A549 (cell line): ENCODE measurements around the gene SRPK1. TPM values are rescaled to one million over a fixed set of nuclear protein-coding genes. Genes with fewer than 3 reads are reported as not detected.

ENCODE experiments used
- ATAC-seq, 2 experiments: fragments of 200-7000 bp in 1 of 2; fragments of >200 bp in 1 of 2; cut with Nextera tagmentation in 1 of 2; cut with Tn5 transposase in 1 of 2; 3 replicates each; pipeline versions ENCODE4 v1.8.0 to v1.9.1; 2018 to 2020; ENCODE audit warnings: mild to moderate bottlenecking in 1 of 2, moderate library complexity in 1 of 2
- CTCF ChIA-PET: fragments of 300-600 bp; sonication (Branson Sonifier 250); formaldehyde crosslinking; extraction: SDS; loops from one replicate; lab custom pipeline; 2021; ENCODE audit warnings: antibody characterized with exemption, inconsistent platforms; lab: Yijun Ruan, JAX
- POLR2A ChIA-PET: fragments of 350-600 bp; formaldehyde crosslinking; extraction: SDS; loops from one replicate; lab custom pipeline; 2021; ENCODE audit warnings: antibody characterized with exemption, inconsistent platforms; lab: Yijun Ruan, JAX
- DNase-seq, 2 experiments: peaks; one replicate each; pipeline versions ENCODE4 v3.0.0 to v3.0.0-alpha.2; 2011 to 2016; ENCODE audit warnings: low read depth in 1 of 2, low spot score in 1 of 2
- FAIRE-seq: peaks from 2 replicates; lab custom pipeline; 2011; peaks lifted over from hg19 to GRCh38; lab: Jason Lieb, UNC
- H3K27ac ChIP-seq, 2 experiments: fragments of >200 bp; sonication (Bioruptor Twin); formaldehyde crosslinking; 3 replicates each; pipeline ENCODE4 v1.5.1; 2016 to 2017
- H3K4me1 ChIP-seq: fragments of >200 bp; sonication (Bioruptor Twin); formaldehyde crosslinking; 3 replicates; pipeline ENCODE4 v1.6.1; 2016
- H3K4me2 ChIP-seq: fragments of >200 bp; sonication (Bioruptor Twin); formaldehyde crosslinking; 3 replicates; pipeline ENCODE4 v1.6.1; 2016
- H3K4me3 ChIP-seq: fragments of >200 bp; sonication (Bioruptor Twin); formaldehyde crosslinking; 3 replicates; pipeline ENCODE4 v1.5.1; 2016
- H3K9me3 ChIP-seq: fragments of >200 bp; sonication (Bioruptor Twin); formaldehyde crosslinking; 3 replicates; pipeline ENCODE4 v1.6.1; 2016
- CBX8 ChIP-seq: fragments of 200-600 bp; sonication (generic); IDR thresholded peaks from 2 replicates; pipeline ENCODE4 v1.6.1; 2016
- CEBPB ChIP-seq, 2 experiments: fragments of >200 bp in 1 of 2; sonication (Bioruptor Twin) in 1 of 2; formaldehyde crosslinking in 1 of 2; IDR thresholded peaks; 2 replicates each; pipeline ENCODE4 v1.6.1; 2012 to 2016
- CHD4 ChIP-seq: fragments of 200-600 bp; sonication (generic); IDR thresholded peaks from 2 replicates; pipeline ENCODE4 v1.6.1; 2016; ENCODE audit warnings: antibody characterized with exemption, mild to moderate bottlenecking, borderline replicate concordance
- EHF ChIP-seq: fragments of 250-450 bp; sonication (Bioruptor Pico); IDR thresholded peaks from 2 replicates; pipeline ENCODE4 v1.5.0; 2020; ENCODE audit warnings: mild to moderate bottlenecking
- ESRRA ChIP-seq: fragments of 150-350 bp; IDR thresholded peaks from 2 replicates; pipeline ENCODE4 v1.6.1; 2014; ENCODE audit warnings: mild to moderate bottlenecking, low read length, borderline replicate concordance
- FOSB ChIP-seq: fragments of 250-450 bp; sonication (Bioruptor Pico); IDR thresholded peaks from 2 replicates; pipeline ENCODE4 v1.5.0; 2020; ENCODE audit warnings: mild to moderate bottlenecking, moderate library complexity
- FOSL2 ChIP-seq, 2 experiments: fragments of 450-650 bp in 1 of 2; fragments of >200 bp in 1 of 2; sonication (Bioruptor Twin) in 1 of 2; formaldehyde crosslinking; IDR thresholded peaks; 2 replicates each; pipeline versions ENCODE4 v1.5.0 to v1.6.1; 2016 to 2020; ENCODE audit warnings: mild to moderate bottlenecking in 1 of 2, moderate library complexity in 1 of 2
- HDAC2 ChIP-seq: fragments of 200-600 bp; sonication (generic); IDR thresholded peaks from 2 replicates; pipeline ENCODE4 v1.6.1; 2016
- JUN ChIP-seq, 2 experiments: fragments of >200 bp; sonication (Bioruptor Twin); formaldehyde crosslinking; IDR thresholded peaks; 2 replicates in 1 of 2; 3 replicates in 1 of 2; pipeline ENCODE4 v1.6.1; 2016 to 2017
- JUNB ChIP-seq: fragments of >200 bp; sonication (Bioruptor Twin); formaldehyde crosslinking; IDR thresholded peaks from 2 replicates; pipeline ENCODE4 v1.6.1; 2016
- KDM1A ChIP-seq: fragments of 200-600 bp; sonication (generic); IDR thresholded peaks from 2 replicates; pipeline ENCODE4 v1.6.1; 2016; ENCODE audit warnings: low read depth, mild to moderate bottlenecking
- KDM5A ChIP-seq: fragments of 200-600 bp; sonication (generic); IDR thresholded peaks from 2 replicates; pipeline ENCODE4 v1.6.1; 2016; ENCODE audit warnings: antibody characterized with exemption, mild to moderate bottlenecking
- MAZ ChIP-seq: fragments of 150-350 bp; IDR thresholded peaks from 2 replicates; pipeline ENCODE4 v1.6.1; 2014; ENCODE audit warnings: antibody characterized with exemption, low read depth, low read length, borderline replicate concordance
- NPAS2 ChIP-seq: fragments of 250-450 bp; sonication (Bioruptor Pico); IDR thresholded peaks from 2 replicates; pipeline ENCODE4 v1.8.0; 2022; ENCODE audit warnings: mild to moderate bottlenecking, moderate library complexity, borderline replicate concordance
- POLR2A ChIP-seq: IDR thresholded peaks from 2 replicates; pipeline ENCODE4 v1.6.1; 2012; ENCODE audit warnings: mild to moderate bottlenecking, low read length
- RARB ChIP-seq: fragments of 250-450 bp; sonication (Bioruptor Pico); IDR thresholded peaks from 2 replicates; pipeline ENCODE4 v1.8.0; 2021; ENCODE audit warnings: mild to moderate bottlenecking, moderate library complexity
- RCOR1 ChIP-seq: fragments of 150-350 bp; IDR thresholded peaks from 2 replicates; pipeline ENCODE4 v1.6.1; 2014; ENCODE audit warnings: antibody characterized with exemption, low read length, low read depth
- RNF2 ChIP-seq: fragments of 200-600 bp; sonication (generic); IDR thresholded peaks from 2 replicates; pipeline ENCODE4 v1.6.1; 2016; ENCODE audit warnings: low read depth, mild to moderate bottlenecking, antibody characterized with exemption, moderate library complexity, borderline replicate concordance
- TFCP2L1 ChIP-seq: fragments of 250-450 bp; sonication (Bioruptor Pico); IDR thresholded peaks from 2 replicates; pipeline ENCODE4 v1.5.0; 2021; ENCODE audit warnings: mild to moderate bottlenecking
- WGBS: methylation state at CpG from one replicate; pipeline ENCODE4 v1.1.6; 2017; ENCODE audit errors: missing lambda C conversion rate; 5-methylcytosine and 5-hydroxymethylcytosine counted together
- polyA plus RNA-seq, 4 experiments: library from polyadenylated mRNA; depleted of rRNA in 3 of 4; stranded (reverse); fragments of >200 nt; fragmentation: RNase III in 1 of 4; extraction: RNeasy Plus Mini Kit Qiagen cat#74134 plus additional on column Dnase treatment in 1 of 4; gene quantifications; 2 replicates in 3 of 4; 3 replicates in 1 of 4; pipeline ENCODE4 v1.2.3, GENCODE V29; 2011 to 2017
- TF ChIP-seq, protein P1 (sequence below): fragments of 150-350 bp; IDR thresholded peaks from 2 replicates; pipeline ENCODE4 v1.6.1; 2014; ENCODE audit warnings: low read depth, mild to moderate bottlenecking, low read length
- TF ChIP-seq, protein P2 (sequence below): IDR thresholded peaks from 2 replicates; pipeline ENCODE4 v1.6.1; 2012
- TF ChIP-seq, protein P3 (sequence below): IDR thresholded peaks from 2 replicates; pipeline ENCODE4 v1.6.1; 2012; ENCODE audit warnings: low read depth, borderline replicate concordance
- TF ChIP-seq, protein P4 (sequence below): fragments of 250-450 bp; sonication (Bioruptor Pico); IDR thresholded peaks from 2 replicates; pipeline ENCODE4 v1.5.0; 2020; ENCODE audit warnings: low read depth, mild to moderate bottlenecking, moderate library complexity
- TF ChIP-seq, protein P5 (sequence below): fragments of >200 bp; sonication (Bioruptor Twin); formaldehyde crosslinking; IDR thresholded peaks from 3 replicates; pipeline ENCODE4 v1.6.1; 2016
- TF ChIP-seq, protein P6 (sequence below): fragments of 250-450 bp; sonication (Bioruptor Pico); IDR thresholded peaks from 2 replicates; pipeline ENCODE4 v1.5.0; 2021; ENCODE audit warnings: mild to moderate bottlenecking, moderate library complexity, borderline replicate concordance
- TF ChIP-seq, protein P7 (sequence below): fragments of 200-600 bp; sonication (generic); IDR thresholded peaks from 2 replicates; pipeline ENCODE4 v1.6.1; 2016; ENCODE audit warnings: antibody characterized with exemption, mild to moderate bottlenecking, moderate library complexity

Gene SRPK1
- polyA plus RNA-seq, 2 of the 4 experiments (the other 2 are of a cell fraction) = 46.9 to 65.9 TPM

DNA sequence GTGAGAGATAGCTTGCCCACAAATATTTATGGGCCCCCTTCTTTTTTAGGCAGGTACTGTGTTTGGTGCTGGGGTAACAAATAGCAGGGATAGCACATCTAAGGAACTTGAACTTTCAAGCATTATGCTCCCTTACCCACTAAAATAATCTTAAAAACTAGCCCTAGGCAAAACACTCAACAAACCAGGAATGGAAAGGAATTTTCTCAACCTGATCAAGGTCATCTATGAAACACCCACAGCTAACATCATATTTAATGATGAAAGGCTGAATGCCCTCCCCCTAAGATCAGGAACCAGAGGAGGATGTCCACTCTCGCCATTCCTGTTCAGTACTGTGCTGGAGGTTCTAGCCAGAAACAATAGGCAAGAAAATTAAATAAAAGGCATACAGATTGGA lies 8.7 kb upstream of the SRPK1 start:
- POLR2A ChIA-PET = no interaction called here
- no peaks in the 10 kb centered on the region for H3K9me3 ChIP-seq
- TF ChIP-seq CBX8 (no peak), TFCP2L1 (CRISPR knock-in tag) (no peak), MAZ (no peak), FOSL2 (IDR thresholded peaks at IDR 0.05) (no peak), FOSL2 (CRISPR knock-in tag; IDR thresholded peaks at IDR 0.05) (no peak), HDAC2 (no peak), RNF2 (no peak), JUN (IDR thresholded peaks at IDR 0.05) (no peak), RCOR1 (no peak), KDM1A (no peak), JUNB (no peak), FOSB (CRISPR knock-in tag) (no peak), CHD4 (no peak)
- TF ChIP-seq, protein P1, sequence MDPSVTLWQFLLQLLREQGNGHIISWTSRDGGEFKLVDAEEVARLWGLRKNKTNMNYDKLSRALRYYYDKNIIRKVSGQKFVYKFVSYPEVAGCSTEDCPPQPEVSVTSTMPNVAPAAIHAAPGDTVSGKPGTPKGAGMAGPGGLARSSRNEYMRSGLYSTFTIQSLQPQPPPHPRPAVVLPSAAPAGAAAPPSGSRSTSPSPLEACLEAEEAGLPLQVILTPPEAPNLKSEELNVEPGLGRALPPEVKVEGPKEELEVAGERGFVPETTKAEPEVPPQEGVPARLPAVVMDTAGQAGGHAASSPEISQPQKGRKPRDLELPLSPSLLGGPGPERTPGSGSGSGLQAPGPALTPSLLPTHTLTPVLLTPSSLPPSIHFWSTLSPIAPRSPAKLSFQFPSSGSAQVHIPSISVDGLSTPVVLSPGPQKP = no peak
- TF ChIP-seq, protein P2, sequence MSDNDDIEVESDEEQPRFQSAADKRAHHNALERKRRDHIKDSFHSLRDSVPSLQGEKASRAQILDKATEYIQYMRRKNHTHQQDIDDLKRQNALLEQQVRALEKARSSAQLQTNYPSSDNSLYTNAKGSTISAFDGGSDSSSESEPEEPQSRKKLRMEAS = no peak
- TF ChIP-seq, protein P3, sequence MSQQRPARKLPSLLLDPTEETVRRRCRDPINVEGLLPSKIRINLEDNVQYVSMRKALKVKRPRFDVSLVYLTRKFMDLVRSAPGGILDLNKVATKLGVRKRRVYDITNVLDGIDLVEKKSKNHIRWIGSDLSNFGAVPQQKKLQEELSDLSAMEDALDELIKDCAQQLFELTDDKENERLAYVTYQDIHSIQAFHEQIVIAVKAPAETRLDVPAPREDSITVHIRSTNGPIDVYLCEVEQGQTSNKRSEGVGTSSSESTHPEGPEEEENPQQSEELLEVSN = no peak
- TF ChIP-seq, protein P4, sequence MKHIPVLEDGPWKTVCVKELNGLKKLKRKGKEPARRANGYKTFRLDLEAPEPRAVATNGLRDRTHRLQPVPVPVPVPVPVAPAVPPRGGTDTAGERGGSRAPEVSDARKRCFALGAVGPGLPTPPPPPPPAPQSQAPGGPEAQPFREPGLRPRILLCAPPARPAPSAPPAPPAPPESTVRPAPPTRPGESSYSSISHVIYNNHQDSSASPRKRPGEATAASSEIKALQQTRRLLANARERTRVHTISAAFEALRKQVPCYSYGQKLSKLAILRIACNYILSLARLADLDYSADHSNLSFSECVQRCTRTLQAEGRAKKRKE (CRISPR knock-in tag) = no peak
- TF ChIP-seq, protein P5, sequence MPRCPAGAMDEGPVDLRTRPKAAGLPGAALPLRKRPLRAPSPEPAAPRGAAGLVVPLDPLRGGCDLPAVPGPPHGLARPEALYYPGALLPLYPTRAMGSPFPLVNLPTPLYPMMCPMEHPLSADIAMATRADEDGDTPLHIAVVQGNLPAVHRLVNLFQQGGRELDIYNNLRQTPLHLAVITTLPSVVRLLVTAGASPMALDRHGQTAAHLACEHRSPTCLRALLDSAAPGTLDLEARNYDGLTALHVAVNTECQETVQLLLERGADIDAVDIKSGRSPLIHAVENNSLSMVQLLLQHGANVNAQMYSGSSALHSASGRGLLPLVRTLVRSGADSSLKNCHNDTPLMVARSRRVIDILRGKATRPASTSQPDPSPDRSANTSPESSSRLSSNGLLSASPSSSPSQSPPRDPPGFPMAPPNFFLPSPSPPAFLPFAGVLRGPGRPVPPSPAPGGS = no peak
- no peak overlapping the region for H3K4me3 ChIP-seq
- H3K4me2 ChIP-seq = no peak overlapping the region
- FAIRE-seq = no peak
- CTCF ChIA-PET = interaction anchor here (1.3 kb wide), 1 partner anchor 165 kb away, joined by 3 read pairs; no protein-coding TSS in a partner anchor
- H3K27ac ChIP-seq = no peak overlapping the region
- 83% methylated on average over 1 of the region's 1 CpG for WGBS
- no peak for DNase-seq
- no peaks in the 10 kb centered on the region for H3K4me1 ChIP-seq
- ATAC-seq = no peak

DNA sequence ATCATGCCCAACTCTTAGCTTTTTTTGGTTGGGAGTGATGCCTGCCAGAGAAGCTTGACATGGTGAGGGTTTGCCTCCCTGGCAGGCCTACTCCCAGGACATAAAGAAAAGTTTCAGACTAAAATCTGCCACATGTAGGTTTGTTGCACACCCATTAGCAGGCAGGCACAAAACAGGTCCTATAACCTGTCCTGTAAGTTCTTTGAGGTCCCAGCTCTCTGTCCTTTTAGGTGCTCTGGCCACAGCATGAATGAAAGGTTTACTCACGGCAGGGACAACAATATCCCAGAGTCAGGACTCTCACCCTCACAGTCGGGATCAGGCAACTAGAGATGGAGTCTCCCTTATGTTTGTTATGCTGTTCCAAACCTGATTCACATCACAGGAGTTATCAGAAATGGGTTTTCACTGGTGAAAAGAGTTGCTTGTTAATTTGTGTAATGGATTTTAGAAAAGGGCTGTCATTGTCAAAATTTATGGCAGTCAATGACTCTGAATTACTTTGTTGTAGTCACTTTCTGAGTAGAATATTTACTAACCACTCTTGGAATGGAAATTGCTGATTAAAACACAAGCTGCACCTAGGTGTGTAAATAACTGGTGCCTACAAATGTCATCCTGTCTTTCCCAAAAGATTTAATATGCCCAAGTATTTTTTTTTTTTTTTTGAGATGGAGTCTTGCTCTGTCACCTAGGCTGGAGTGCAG lies 5.8 kb upstream of the SRPK1 start:
- 65% methylated on average over 2 of the region's 2 CpGs for WGBS
- Histone ChIP-seq H3K4me1 (peaks cover 9% of the 10 kb centered on the region; the same call in 2 of the 3 replicates), H3K27ac (no peak overlapping the region), H3K4me2 (no peak overlapping the region), H3K9me3 (no peaks in the 10 kb centered on the region), H3K4me3 (no peak overlapping the region)
- ChIA-PET CTCF (interaction anchor here (0.7 to 1.6 kb wide), 3 partner anchors 14 to 456 kb away, joined by 3 to 4 read pairs (median 4); no protein-coding TSS in a partner anchor), POLR2A (no interaction called here)
- FAIRE-seq (no peak), DNase-seq (no peak), ATAC-seq (no peak)
- no peak for TF ChIP-seq ESRRA
- TF ChIP-seq, protein P6, sequence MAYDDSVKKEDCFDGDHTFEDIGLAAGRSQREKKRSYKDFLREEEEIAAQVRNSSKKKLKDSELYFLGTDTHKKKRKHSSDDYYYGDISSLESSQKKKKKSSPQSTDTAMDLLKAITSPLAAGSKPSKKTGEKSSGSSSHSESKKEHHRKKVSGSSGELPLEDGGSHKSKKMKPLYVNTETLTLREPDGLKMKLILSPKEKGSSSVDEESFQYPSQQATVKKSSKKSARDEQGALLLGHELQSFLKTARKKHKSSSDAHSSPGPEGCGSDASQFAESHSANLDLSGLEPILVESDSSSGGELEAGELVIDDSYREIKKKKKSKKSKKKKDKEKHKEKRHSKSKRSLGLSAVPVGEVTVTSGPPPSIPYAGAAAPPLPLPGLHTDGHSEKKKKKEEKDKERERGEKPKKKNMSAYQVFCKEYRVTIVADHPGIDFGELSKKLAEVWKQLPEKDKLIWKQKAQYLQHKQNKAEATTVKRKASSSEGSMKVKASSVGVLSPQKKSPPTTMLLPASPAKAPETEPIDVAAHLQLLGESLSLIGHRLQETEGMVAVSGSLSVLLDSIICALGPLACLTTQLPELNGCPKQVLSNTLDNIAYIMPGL (CRISPR knock-in tag) = no peak
- TF ChIP-seq KDM5A = no peak
- TF ChIP-seq, protein P7, sequence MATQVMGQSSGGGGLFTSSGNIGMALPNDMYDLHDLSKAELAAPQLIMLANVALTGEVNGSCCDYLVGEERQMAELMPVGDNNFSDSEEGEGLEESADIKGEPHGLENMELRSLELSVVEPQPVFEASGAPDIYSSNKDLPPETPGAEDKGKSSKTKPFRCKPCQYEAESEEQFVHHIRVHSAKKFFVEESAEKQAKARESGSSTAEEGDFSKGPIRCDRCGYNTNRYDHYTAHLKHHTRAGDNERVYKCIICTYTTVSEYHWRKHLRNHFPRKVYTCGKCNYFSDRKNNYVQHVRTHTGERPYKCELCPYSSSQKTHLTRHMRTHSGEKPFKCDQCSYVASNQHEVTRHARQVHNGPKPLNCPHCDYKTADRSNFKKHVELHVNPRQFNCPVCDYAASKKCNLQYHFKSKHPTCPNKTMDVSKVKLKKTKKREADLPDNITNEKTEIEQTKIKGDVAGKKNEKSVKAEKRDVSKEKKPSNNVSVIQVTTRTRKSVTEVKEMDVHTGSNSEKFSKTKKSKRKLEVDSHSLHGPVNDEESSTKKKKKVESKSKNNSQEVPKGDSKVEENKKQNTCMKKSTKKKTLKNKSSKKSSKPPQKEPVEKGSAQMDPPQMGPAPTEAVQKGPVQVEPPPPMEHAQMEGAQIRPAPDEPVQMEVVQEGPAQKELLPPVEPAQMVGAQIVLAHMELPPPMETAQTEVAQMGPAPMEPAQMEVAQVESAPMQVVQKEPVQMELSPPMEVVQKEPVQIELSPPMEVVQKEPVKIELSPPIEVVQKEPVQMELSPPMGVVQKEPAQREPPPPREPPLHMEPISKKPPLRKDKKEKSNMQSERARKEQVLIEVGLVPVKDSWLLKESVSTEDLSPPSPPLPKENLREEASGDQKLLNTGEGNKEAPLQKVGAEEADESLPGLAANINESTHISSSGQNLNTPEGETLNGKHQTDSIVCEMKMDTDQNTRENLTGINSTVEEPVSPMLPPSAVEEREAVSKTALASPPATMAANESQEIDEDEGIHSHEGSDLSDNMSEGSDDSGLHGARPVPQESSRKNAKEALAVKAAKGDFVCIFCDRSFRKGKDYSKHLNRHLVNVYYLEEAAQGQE = no peak
- TF ChIP-seq NPAS2 (CRISPR knock-in tag) = no peak
- TF ChIP-seq POLR2A = no peak
- no peak for TF ChIP-seq RARB
- no peak for TF ChIP-seq KDM1A
- no peak for TF ChIP-seq CEBPB (IDR thresholded peaks at IDR 0.05)
- no peak for TF ChIP-seq EHF (CRISPR knock-in tag)
- no peak for TF ChIP-seq HDAC2
